Activated CD8-positive, alpha-beta T cell treated with anti-CD3 and anti-CD28 coated beads, Interleukin-2, amount 10 ng/mL, durations not matched to agents 7 days and 5 days (primary cell): ENCODE data around the gene MACO1. TPM values are rescaled to one million over a fixed set of nuclear protein-coding genes. Genes with fewer than 3 reads are reported as not detected.
"Not testable (repeated sequence)": the region's sequence is repeated elsewhere in the genome, so short reads cannot be mapped to it uniquely, and the experiment has no call there.

Source experiments
- ATAC-seq: fragments of 150-1000 bp; cut with Tn5 transposase; one replicate; pipeline ENCODE4 v1.10.0; 2021; ENCODE audit warnings: moderate library complexity
- CTCF ChIA-PET: fragments of 350-600 bp; sonication (Branson Sonifier 250); formaldehyde crosslinking; loops from one replicate; lab custom pipeline; 2021; ENCODE audit warnings: antibody characterized with exemption; lab: Charles Lee
- POLR2A ChIA-PET: fragments of 350-600 bp; sonication (Branson Sonifier 250); formaldehyde crosslinking; loops from one replicate; lab custom pipeline; 2021; ENCODE audit warnings: antibody characterized with exemption; lab: Charles Lee
- DNase-seq: peaks from one replicate; pipeline ENCODE4 v3.0.0-alpha.2; 2020
- H3K27ac Mint-ChIP-seq: one replicate; pipeline ENCODE4 v1.8.0; 2021; ENCODE audit warnings: mild to moderate bottlenecking, mixed read lengths
- H3K27me3 Mint-ChIP-seq: one replicate; pipeline ENCODE4 v1.8.0; 2021; ENCODE audit warnings: low read depth, mixed read lengths
- H3K36me3 Mint-ChIP-seq: one replicate; pipeline ENCODE4 v1.8.0; 2021; ENCODE audit warnings: low read depth, mixed read lengths
- H3K4me1 Mint-ChIP-seq: one replicate; pipeline ENCODE4 v1.8.0; 2021; ENCODE audit warnings: low read depth, mixed read lengths
- H3K4me3 Mint-ChIP-seq: one replicate; pipeline ENCODE4 v1.8.0; 2021; ENCODE audit warnings: mild to moderate bottlenecking, mixed read lengths
- H3K9me3 Mint-ChIP-seq: one replicate; pipeline ENCODE4 v1.8.0; 2022; ENCODE audit warnings: mixed read lengths; ENCODE audit not compliant: insufficient read depth
- total RNA-seq, 2 experiments: library from RNA; stranded (reverse); gene quantifications; one replicate each; pipeline ENCODE4 v1.2.3, GENCODE V29; 2021

The MACO1 gene
- total RNA-seq: 10 to 100 TPM; 16.4 to 17.2 TPM

- DNase-seq (peak; percentile 97), ATAC-seq (peak; percentile 92)
- Mint-ChIP-seq H3K9me3 (no peaks in the 10 kb centered on the region), H3K27ac (peak within 1 kb of the TSS; percentile 99), H3K4me3 (peak within 1 kb of the TSS; percentile 98), H3K27me3 (no peaks in the 10 kb centered on the region), H3K4me1 (peaks cover 42% of the 10 kb centered on the region), H3K36me3 (peaks cover 6% of the 10 kb centered on the region)
- ChIA-PET CTCF (interaction anchor here (1.4 kb wide), 1 partner anchor 51 kb away, joined by 3 read pairs; no protein-coding TSS in a partner anchor), POLR2A (interaction anchor here (0.6 to 1.1 kb wide), 3 partner anchors 44 to 198 kb away, joined by 3 to 5 read pairs (median 3); partner anchors contain the start of genes RSRP1 and SYF2)
Observed at GRCh38 chr1:25430073-25430966, at the start of gene MACO1. MACO1 (plus strand) TSS chr1:25430897; CDS start chr1:25431099, 202 bp downstream.

- H3K4me3 Mint-ChIP-seq, H3K27ac Mint-ChIP-seq, CTCF ChIA-PET, ATAC-seq, DNase-seq, H3K9me3 Mint-ChIP-seq, H3K4me1 Mint-ChIP-seq, POLR2A ChIA-PET, H3K36me3 Mint-ChIP-seq: not testable (repeated sequence)
- peaks cover 12% of the 10 kb centered on the region for H3K27me3 Mint-ChIP-seq
Observed at GRCh38 chr1:25382543-25382942, 48.2 kb upstream of the MACO1 start.

GRCh38 chr1:25383090-25383489 is 47.6 kb upstream of the MACO1 start:
- H3K4me3 Mint-ChIP-seq, DNase-seq, POLR2A ChIA-PET, CTCF ChIA-PET, H3K9me3 Mint-ChIP-seq, ATAC-seq, H3K36me3 Mint-ChIP-seq, H3K27ac Mint-ChIP-seq, H3K4me1 Mint-ChIP-seq: not testable (repeated sequence)
- H3K27me3 Mint-ChIP-seq: peaks cover 12% of the 10 kb centered on the region

GRCh38 chr1:25383875-25384274 is 46.8 kb upstream of the MACO1 start:
- CTCF ChIA-PET: not testable (repeated sequence)

GRCh38 chr1:25387096-25387495 is 43.6 kb upstream of the MACO1 start:
- H3K4me3 Mint-ChIP-seq, DNase-seq, CTCF ChIA-PET, POLR2A ChIA-PET, ATAC-seq, H3K4me1 Mint-ChIP-seq, H3K36me3 Mint-ChIP-seq, H3K27ac Mint-ChIP-seq, H3K9me3 Mint-ChIP-seq: not testable (repeated sequence)
- peaks cover 14% of the 10 kb centered on the region for H3K27me3 Mint-ChIP-seq

More at GRCh38 chr1:25383875-25384274, 46.8 kb upstream of the MACO1 start:
- DNase-seq, H3K9me3 Mint-ChIP-seq, H3K27ac Mint-ChIP-seq, ATAC-seq, H3K4me1 Mint-ChIP-seq, H3K4me3 Mint-ChIP-seq, POLR2A ChIA-PET, H3K36me3 Mint-ChIP-seq: not testable (repeated sequence)
- peaks cover 15% of the 10 kb centered on the region for H3K27me3 Mint-ChIP-seq

- CTCF ChIA-PET, H3K9me3 Mint-ChIP-seq: not testable (repeated sequence)
Observed at GRCh38 chr1:25388691-25389090, 42.0 kb upstream of the MACO1 start.

GRCh38 chr1:25389721-25390120 is 41.0 kb upstream of the MACO1 start:
- H3K4me3 Mint-ChIP-seq, CTCF ChIA-PET, H3K9me3 Mint-ChIP-seq, H3K36me3 Mint-ChIP-seq, POLR2A ChIA-PET, H3K4me1 Mint-ChIP-seq, DNase-seq, H3K27ac Mint-ChIP-seq, ATAC-seq: not testable (repeated sequence)
- H3K27me3 Mint-ChIP-seq: peaks cover 14% of the 10 kb centered on the region

More at GRCh38 chr1:25388691-25389090, 42.0 kb upstream of the MACO1 start:
- H3K27me3 Mint-ChIP-seq: peaks cover 11% of the 10 kb centered on the region
- not testable (repeated sequence) for H3K36me3 Mint-ChIP-seq, H3K4me1 Mint-ChIP-seq, DNase-seq, H3K27ac Mint-ChIP-seq, H3K4me3 Mint-ChIP-seq, ATAC-seq
- POLR2A ChIA-PET: interaction anchor here (0.8 kb wide), 1 partner anchor 27 kb away, joined by 3 read pairs; no protein-coding TSS in a partner anchor

- POLR2A ChIA-PET: no interaction called here
- DNase-seq (no peak), ATAC-seq (no peak)
- Mint-ChIP-seq H3K27me3 (peaks cover 19% of the 10 kb centered on the region), H3K9me3 (no peaks in the 10 kb centered on the region), H3K27ac (no peak overlapping the region), H3K4me1 (peaks cover 5% of the 10 kb centered on the region), H3K4me3 (no peak overlapping the region), H3K36me3 (no peaks in the 10 kb centered on the region)
- CTCF ChIA-PET: no interaction called here
Observed at GRCh38 chr1:25392841-25393240, 37.9 kb upstream of the MACO1 start.

- H3K36me3 Mint-ChIP-seq, H3K9me3 Mint-ChIP-seq, H3K4me3 Mint-ChIP-seq, H3K27ac Mint-ChIP-seq, DNase-seq, CTCF ChIA-PET, ATAC-seq, POLR2A ChIA-PET, H3K4me1 Mint-ChIP-seq: not testable (repeated sequence)
- H3K27me3 Mint-ChIP-seq: peaks cover 19% of the 10 kb centered on the region
Observed at GRCh38 chr1:25397549-25397948, 33.1 kb upstream of the MACO1 start.

GRCh38 chr1:25398079-25398478 is 32.6 kb upstream of the MACO1 start:
- H3K4me1 Mint-ChIP-seq, ATAC-seq, POLR2A ChIA-PET, CTCF ChIA-PET, H3K27ac Mint-ChIP-seq, H3K4me3 Mint-ChIP-seq, H3K9me3 Mint-ChIP-seq, DNase-seq, H3K36me3 Mint-ChIP-seq: not testable (repeated sequence)
- H3K27me3 Mint-ChIP-seq: peaks cover 21% of the 10 kb centered on the region

GRCh38 chr1:25402947-25403803 is 27.5 kb upstream of the MACO1 start:
- peak; percentile 85 for ATAC-seq
- H3K27ac Mint-ChIP-seq, H3K9me3 Mint-ChIP-seq, H3K4me1 Mint-ChIP-seq, H3K4me3 Mint-ChIP-seq, POLR2A ChIA-PET, DNase-seq, H3K36me3 Mint-ChIP-seq: not testable (repeated sequence)
- CTCF ChIA-PET: interaction anchor here (0.6 to 1.6 kb wide), 3 partner anchors 85 to 395 kb away, joined by 3 to 4 read pairs (median 3); no protein-coding TSS in a partner anchor
- H3K27me3 Mint-ChIP-seq: peaks cover 13% of the 10 kb centered on the region
